NCI-H2227 (cell line): ENCODE results near the gene ALDH1L1.

Source experiments
- DNase-seq: peaks from one replicate; lab custom pipeline; 2025; ENCODE audit not compliant: unreplicated experiment; lab: John Stamatoyannopoulos, UW

The ALDH1L1 gene

DNA sequence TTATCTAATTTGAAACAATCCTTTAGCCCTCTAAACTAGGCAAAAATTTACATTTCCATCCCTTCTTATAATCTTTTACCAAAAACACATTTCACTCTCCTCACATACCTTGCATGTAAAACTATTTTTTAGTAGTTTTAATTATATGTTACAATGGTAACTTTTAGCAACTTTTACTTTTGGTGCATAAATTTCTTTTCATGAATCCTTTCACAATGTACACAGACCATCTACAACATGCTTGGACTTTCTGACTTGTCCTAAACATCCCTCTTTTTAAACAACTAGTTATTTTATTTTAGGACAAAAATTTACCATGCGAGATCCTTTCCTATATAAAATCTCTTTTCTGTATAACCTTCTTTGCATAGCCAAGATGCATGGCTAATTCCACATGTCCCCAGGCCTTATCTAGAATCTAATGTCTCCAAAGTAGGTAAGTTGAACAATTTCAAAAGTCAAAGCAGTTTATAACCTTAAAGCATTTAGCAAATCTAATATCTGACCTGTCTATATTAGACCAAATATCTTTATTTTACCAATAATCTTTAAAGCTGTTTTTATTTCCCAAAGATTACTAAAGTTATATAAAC is 14.4 kb upstream of the ALDH1L1 start:
- no peak for DNase-seq

DNA sequence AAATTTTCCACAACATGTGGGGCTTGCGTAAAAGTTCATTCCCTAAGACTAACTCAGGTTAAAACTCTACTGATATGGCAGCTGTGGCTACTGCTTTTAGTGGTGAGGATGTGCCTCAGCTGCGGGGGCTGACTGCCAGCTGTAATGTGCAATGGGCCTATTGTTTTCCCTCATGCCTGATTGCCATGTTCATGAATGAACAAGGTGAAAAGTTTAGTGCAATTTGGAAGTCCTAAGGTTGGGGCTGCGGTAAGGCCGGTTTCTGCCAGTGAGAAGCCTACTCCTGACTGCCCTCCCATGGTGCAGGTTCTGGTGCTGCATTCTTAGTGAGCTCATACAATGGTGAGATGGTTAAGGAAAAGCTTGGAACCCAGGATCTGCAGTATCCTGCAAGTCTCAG is 10.9 kb upstream of the ALDH1L1 start:
- no peak for DNase-seq

DNA sequence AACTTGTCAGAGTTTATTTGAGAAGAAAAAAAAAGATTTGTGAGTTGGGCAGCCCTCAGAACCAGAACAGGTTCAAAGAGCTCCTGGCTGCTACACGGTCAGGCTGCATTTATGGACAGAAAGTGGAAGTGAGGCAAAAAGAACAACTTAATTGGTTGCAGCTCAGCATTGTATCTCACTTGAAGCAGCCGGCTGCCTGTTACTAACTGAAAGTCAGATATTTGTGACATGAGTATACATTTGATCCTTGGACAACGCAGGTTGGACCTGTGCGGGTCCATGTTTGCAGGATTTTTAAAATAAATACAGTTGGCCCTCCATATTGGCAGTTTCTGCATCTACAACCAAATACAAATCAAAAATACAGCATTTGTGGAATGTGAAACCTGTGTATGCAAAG is 7.5 kb upstream of the ALDH1L1 start:
- DNase-seq: no peak

DNA sequence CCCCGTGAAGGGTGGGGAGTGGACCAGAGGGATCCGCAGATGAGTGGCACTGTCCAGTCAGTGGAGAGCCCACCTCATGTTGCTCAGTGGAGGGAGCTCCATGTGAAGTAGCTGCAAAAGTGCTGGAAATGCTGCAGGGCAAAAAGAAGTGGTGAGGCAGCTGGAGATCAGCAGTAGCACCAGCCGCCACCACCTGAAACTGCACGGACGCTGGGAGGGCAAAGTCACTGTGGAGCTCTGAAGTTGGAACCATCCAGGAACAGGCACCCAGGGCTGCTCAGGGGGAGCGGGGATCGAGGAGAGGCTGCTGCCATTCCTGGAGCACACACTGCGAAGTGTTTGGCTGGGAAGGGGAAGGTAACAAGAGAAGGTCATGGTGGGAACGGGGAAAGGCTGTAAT is 6.4 kb upstream of the ALDH1L1 start:
- DNase-seq: no peak

DNA sequence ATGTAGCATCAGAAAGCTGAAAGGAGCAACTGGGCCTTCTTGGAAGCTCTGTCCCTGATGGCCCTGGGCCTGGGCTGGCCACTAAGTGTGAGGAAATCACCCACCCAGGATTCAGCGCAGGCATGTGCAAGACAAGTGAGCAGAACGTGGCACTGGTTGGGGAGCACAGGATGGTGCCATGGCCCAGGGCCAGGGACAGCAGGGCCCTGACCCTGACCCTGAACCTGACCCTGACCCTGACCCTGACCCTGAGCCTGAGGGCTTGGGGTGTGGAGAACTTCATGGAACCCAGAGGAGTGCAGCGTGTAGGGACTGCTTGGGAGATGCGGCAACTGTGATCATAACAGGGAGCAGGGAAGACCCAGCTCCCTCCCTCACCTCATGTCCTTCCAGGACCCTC is 5.9 kb upstream of the ALDH1L1 start:
- no peak for DNase-seq

DNA sequence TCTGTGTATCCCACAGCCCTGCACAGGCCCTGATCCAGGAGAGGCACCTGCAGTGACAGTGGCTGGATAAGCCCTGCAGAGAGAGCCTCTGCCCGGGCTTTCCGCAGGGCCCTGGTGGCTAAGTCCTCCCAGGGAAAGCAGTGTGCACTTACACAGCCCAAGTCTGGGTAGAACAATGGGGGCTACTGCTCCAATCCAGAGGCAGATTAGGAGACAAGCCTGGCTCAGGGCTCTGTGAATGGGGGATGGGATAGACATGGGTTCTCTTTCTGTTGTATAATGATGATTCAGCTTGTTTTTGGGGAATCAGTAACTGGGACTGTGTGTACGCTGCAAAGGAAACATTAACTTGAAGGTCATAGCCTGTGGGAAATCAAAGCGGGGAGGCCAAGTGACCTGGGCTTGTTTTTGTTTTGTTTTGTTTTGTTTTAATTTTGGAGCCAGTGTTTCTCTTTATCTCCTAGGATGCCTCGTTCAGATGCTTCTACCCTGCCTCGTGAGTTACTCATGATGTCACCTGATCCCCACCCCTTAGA is 4.1 kb upstream of the ALDH1L1 start:
- DNase-seq: no peak

DNA sequence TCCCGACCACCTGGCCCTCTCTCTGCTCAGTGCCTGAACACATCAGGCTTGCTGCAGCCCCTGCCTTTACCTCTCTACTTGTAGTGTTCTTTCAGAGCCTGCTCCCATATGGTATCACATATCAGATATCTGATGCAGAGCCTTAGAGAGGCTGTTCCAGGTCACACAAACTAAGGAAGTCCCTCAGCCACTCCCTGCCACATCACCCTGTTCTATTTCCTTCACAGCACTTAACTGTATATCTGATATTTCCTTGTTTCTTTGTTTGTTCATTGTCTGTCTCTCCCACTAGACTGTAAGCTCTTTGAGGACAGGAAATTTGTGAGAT is 976 bp upstream of the ALDH1L1 start:
- DNase-seq: no peak

DNA sequence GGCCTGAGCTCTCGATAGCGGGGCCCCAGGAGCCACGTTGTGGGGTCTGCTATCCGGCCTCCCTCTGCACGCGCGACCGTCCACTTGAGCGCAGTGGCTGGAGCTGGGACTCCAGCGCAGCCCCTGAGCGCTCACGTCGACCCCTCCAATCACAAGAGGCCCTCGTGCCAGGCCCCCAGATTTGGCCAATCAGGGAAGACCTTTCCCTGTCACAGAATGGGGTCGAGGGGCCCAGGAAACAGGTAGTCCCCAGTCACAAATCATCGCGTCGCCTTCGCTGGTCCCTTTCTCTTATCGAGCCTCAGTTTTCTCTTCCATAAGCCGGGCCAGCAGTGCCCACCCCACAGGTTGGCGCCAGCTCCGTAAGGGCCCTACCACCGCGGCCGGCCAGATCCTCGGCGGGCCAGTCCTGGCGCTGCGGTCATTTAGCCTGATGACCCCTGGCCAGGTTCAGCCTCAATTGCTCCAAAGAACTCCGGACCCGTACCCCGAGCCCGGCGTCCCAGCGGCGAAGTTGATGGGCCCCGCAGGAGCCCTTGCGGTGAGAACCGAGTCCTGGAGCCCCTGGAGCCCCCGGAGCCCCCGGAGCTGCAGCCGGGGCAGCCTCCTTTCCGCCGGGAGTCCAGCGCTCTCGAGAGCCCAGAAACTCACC is 435 bp downstream of the ALDH1L1 start:
- DNase-seq: peak; percentile 68

DNA sequence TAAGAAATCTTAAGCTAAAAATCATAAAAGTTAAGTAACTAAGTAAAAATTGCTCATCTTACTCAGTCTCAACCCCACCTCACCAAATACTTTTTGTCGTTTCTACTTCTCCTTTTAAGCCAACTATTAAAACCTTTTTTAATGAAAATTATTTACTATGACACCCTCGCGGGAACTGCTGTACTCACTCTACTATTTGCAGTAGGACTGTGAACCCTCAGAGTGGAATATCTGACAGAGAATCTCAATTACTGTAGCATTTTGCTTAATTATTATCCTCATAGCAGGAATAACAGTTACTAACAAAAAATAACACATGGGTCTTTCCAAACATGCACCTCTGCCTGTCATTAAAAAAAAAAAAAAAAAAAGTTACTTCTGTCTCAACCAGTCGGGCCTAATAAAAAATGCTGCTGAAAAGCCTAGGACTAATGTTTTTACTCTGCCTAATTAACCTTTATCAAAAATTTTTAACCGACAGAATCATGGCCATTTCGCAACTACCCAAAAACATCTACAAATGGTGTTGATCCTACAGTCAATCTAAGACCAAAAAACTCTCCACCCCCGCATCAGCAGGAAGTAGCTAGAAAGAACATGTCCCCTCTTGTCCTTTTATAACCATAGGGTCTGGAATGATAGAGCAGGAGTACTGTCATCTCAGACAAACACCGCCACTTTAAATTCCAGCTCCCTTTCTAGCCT is 10.2 kb downstream of the ALDH1L1 start:
- DNase-seq: no peak

DNA sequence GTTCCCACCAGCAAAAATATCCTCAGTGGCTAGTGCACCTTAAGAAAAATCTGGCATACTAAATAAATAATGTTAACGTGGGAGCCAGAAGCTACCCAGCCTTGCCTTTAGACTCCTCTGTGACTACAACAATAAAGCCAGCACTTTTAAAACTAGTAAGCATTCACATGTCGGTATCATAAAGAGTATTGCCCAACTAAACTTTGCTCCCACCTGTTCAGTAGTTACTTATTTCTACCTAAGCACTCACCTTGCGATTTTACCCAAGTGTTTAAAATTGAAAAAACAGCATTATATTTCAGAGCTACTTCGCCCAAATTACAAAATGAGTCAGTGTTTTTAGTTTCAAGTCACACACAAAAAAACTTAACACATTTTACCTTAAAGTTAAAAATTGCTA is 12.8 kb downstream of the ALDH1L1 start:
- DNase-seq: no peak

DNA sequence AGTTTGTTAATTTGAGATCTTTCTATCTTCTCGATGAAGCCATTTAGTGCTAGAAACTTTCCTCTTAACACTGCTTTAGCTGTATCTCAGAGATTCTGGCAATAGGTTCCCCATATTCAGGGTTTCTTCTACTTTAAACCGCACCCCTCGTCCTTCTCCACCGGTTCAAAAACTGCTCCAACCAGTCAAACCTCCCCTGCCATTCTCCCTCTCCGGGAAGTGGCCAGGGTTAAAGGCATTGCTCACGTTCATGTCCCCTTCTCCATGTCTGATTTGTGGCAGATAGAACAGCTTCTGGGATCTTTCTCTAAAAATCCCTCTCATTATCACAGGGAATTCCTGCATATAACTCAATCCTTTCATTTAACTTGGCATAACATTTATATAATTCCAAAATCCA is 14.4 kb downstream of the ALDH1L1 start:
- DNase-seq: no peak

DNA sequence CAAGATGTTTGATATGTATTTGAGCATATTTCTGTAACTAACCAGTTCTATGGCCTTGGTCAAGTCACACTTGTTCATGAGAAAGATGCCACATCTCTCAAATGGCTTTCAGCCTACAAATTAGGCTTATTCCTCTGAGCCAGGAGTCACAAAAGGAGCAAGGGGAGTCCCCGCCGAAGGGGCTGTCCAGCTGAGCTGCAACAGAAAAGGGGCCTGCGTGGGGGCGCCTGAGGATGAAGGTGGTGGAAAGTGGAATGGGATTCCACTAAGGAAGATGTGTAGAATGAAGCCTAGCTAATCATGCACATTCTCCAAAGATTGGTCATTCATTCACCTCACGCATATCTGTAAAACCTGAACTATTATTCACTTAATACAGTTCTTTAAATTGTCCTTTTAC is 19.1 kb downstream of the ALDH1L1 start:
- DNase-seq: no peak

DNA sequence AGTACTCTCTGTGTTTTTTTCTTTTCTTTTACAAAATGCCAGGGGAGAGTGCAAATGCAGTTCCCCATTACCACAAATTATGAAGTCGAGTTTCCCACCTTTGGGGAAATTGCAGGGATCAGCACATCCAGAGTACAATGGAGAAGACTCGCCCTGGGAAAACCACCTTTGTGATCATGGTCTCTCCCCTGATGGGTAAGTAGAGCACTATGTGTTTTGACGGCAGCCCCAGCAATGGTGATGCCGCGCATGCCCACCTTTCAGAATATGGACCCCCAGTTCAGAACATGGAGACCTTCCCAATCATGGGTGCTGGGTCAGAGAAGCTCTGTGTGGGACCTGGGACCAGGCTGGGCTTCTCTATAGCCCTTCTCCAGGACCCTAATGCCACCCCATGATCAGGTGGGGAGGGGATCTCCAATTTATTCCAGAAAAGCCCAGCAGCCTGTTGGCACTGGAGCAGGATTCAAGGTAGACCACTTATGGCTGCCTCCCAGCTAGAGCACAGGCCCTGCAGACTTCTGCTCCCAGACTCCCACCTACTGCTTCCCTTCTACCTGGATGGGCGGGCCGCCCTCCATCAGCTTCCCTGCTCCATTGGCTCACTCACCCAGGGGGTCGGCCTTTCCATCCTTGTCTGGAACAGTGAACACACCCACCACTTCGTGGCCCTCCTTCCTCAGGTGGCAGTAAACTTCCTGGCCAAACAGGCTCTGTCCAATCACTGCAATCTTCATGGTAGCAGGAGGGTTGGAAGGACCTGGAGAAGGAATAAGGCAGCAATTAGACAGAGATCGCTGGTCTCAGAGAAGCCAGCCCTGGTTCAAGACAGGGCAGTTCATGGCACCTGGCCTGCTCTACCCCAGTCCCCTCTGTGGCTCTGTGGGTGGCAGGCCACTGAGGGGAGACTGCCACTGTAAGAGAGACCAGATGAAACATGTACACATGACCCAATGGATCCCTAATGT is 19.9 kb downstream of the ALDH1L1 start:
- DNase-seq: no peak

DNA sequence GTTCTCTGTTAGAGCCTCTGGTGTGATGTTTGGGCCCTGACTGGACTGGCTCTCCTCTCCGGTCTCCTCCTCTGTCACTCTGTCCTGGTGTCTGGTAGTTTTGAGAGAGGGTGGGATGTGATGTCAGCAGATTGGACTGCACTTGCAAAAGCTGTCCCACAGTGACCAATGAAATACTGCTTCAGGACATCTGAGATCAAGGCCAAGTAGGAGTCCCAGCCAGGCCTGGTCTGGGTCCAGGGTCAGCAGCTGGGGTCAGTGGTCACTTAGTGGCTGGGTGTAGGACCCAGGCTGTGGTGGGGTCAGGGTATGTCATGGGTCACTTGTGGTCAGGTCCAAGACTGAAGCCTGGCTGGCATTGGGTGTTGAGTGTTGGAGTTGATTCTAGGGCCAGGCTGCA is 20.9 kb downstream of the ALDH1L1 start:
- no peak for DNase-seq

DNA sequence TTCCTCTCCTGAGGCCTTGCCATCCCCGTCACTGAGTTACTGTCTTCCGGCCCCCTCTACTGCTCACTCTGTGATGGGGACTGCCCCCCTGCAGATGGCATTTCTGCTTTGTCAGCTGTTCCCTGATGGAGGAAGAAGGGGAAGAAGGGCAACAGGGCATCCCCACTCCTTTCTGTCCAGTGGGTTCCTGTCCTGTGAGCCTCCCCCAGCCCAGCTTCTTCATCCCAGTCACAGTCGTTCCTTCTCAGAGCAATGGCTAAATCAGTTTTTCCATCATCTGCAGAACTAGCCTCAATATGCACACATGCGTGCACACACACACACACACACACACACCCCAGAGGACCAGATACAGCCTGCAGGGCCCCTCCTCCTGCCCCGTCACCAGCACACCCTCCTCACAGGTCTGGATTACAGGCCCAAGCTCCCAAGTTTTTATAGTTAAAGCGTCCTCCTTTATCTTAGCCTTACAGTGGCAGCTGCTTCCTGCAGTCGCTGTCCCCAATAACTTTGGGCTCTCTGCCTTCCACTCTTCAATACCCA is 21.4 kb downstream of the ALDH1L1 start:
- no peak for DNase-seq

DNA sequence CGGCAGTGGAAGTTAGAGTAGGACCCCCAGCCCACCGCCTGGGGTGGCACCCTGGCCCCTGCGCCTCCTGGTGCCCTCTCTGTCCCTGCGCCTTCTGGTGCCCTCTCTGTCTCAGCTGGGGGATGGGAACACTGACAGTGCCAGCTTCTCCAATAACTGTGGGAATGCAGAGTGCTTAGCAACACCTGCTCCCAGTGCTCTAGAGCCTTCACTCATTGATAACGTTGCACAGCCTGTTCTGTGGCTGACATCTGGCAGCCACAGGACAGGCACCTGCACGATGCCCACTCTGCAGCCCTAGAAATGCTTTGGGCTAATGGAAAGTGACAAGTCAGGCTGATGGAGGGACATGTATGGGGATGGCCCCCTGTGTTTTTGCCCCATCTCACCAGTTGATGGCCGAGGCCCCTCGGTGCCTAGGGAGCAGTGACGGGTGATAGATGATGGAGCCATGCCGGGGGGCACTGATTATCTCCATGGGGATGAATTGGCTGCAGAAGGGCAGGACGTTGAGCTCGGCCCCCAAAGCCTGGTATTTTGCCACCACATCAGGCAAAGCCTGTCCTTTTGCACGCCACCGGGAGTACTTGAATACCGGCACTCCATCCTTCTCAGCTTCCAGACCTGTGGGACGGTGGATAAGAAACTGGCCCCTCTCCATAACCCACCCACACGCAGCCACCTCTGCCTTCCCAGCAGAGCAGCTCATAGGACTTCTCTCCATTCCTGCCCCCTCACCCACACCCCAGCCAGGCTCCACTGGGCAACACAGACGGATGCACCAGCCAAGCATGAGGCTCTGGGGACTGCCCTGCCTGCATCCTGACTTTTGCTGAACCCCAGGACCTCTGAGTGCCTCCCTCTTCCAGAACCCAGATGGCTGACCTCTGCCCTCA is 22.1 kb downstream of the ALDH1L1 start:
- no peak for DNase-seq

DNA sequence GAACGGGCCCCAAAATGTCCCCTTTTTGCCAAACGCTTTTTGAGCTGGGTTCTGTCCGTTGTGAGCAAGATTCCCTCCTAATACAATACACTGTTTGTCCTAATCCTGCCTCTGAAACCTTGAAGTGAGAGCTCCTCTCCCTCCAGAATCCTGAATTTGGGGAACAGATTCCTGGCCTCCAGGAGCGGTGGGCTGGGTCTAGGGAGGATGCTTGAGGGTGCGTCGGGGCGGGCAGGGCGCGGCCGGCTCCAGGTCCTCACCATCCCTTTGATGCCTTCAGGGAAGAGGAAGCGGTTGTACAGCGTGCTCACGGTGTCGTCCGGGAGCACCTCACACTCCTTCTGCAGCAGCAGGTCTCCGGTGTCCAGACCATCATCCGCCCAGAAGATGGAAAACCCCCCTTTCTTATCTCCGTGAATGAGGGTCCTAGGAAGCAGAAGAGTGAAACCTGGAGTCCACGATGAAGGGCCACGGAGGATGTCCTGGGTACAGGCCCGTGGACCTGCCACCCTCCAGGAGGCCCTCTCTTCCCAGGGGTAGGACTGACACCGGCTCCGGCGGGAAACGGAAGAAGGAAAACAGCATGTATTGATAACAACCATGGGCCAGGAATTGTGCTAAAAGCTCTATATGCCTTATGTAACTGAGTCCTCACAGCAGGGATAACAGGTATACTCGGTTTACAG is 23.2 kb downstream of the ALDH1L1 start:
- no peak for DNase-seq

DNA sequence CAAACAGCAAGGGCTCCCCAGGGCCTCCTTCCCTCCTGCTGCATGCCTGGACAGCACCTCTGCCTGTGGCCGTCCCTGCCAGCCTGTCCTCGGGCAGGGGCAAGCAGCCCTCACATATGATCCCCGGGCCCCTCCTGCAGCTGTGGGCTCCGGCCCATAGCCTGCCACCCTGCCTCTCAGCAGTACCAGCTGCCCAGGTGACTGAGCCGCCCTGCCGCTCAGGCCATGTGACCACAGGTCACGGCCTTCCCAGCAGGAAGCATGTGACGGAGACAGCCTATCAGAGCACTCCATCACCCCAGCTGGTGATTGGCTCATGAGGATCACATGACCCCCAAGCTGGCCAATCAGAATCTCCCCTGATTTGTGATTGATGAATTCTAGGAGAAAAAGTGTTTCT is 23.9 kb downstream of the ALDH1L1 start:
- no peak for DNase-seq

DNA sequence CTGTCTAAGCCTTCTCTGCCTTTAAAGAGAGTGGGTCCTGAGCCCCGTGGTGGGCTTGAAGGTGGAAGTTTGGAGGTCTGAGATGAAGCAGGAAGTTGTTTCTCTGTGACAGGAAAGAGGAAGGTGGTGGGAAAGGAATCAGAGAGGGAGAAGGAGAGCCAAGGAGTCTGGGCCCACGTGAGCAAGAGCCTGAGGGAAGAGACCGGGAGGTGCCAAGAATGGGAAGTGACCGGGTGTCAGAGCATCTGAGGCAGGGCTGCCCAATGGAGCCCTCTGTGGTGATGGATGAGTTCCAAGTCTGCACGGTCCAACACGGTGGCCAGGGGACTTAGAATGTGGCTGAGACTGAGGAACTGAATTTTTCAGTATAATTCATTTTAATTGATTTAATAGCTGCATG is 24.6 kb downstream of the ALDH1L1 start:
- DNase-seq: no peak

DNA sequence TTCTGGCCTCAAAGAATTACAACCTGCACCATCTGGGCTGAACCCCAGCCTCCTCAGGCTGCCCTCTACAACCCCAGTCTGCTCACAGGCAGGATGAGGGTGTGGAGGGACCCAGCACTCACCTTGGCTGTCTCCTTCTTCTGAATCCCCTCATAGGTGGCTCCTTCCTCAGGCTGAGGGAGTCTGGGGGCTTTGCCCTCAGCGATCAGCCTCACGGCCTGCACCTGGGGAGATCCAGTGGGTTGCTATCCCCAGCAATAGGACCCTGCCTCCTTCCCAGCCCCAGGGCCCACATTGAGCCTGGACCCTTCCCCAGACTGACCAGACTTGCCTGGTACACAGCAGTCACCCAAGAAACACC is 25.1 kb downstream of the ALDH1L1 start:
- DNase-seq: no peak
